Mucosa of descending colon (tissue), 3 donors: ENCODE measurements around the gene TPI1. TPM values are rescaled to one million over a fixed set of nuclear protein-coding genes. Genes with fewer than 3 reads are reported as not detected.

Experiments used
- ATAC-seq: fragments of 200-7000 bp; cut with Tn5 transposase; one replicate; pipeline ENCODE4 v1.9.1; 2020; ENCODE audit warnings: mild to moderate bottlenecking, moderate library complexity
- DNase-seq, 3 donors: peaks; one replicate each; pipeline ENCODE4 v3.0.0-alpha.2; 2020
- H3K36me3 ChIP-seq: fragments of 200-600 bp; one replicate; pipeline ENCODE4 v1.8.0; 2021; ENCODE audit warnings: low read depth, mild to moderate bottlenecking
- H3K4me1 ChIP-seq: fragments of 200-600 bp; one replicate; pipeline ENCODE4 v1.8.0; 2021; ENCODE audit warnings: low read depth, mild to moderate bottlenecking
- H3K4me3 ChIP-seq: fragments of 200-600 bp; one replicate; pipeline ENCODE4 v1.8.0; 2021; ENCODE audit warnings: mild to moderate bottlenecking
- H3K9me3 ChIP-seq: fragments of 200-600 bp; one replicate; pipeline ENCODE4 v1.8.0; 2021; ENCODE audit warnings: mild to moderate bottlenecking
- intact Hi-C, 2 donors: fragments of 100-400 bp; cut with DNase I in 1 of 2; cut with micrococcal nuclease in 1 of 2; formaldehyde crosslinking; loops; one replicate each; pipeline versions ENCODE4 v1.11.0 to v1.11.1; 2022; cut with DNase I, micrococcal nuclease
- total RNA-seq, 3 donors: library from RNA; stranded (reverse); fragmentation: NEBNext Ultra II Directional in 2 of 3; extraction: Animal tissue kit (Norgen Biotek cat#: 25700) in 2 of 3; gene quantifications; one replicate each; pipeline versions ENCODE4 v1.2.1 to v1.2.4, GENCODE V29; 2021 to 2023
- TF ChIP-seq, protein P1 (sequence below): fragments of 200-600 bp; IDR thresholded peaks from one replicate; pipeline ENCODE4 v1.8.0; 2022; ENCODE audit warnings: antibody characterized with exemption, mild to moderate bottlenecking
- donor health status: DM: no; HTN: no; CAD: no; lungs with moderate emphysema.
- donor health status: DM: no; HTN: no; CAD: no.
- donor health status: DM: no; HTN: yes; CAD: no.

Gene TPI1
- total RNA-seq, 3 donors from 2014 or later: 408 to 766 (median 700) TPM

DNA sequence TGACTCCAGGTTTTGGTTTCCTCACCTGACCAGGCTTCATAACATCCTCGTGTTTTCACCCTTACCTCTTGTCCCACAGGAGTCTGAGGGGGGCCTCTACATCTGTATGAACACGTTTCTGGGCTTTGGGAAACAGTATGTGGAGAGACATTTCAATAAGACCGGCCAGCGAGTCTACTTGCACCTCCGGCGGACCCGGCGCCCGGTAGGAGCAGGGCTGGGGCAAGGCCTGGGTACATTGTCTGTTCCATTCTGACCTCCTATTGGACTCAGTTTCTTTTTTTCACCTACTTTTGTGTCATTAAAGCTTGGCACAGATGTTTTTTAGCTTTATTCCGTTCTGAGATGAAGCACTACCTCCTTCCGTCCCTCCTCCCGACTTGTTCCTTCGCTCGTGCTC, 12.0 kb upstream of the TPI1 start:
- ATAC-seq (no peak), DNase-seq (no peak)
- H3K4me3 ChIP-seq: no peak overlapping the region
- H3K36me3 ChIP-seq: no peaks in the 10 kb centered on the region
- peaks cover 19% of the 10 kb centered on the region for H3K4me1 ChIP-seq
- TF ChIP-seq, protein P1, sequence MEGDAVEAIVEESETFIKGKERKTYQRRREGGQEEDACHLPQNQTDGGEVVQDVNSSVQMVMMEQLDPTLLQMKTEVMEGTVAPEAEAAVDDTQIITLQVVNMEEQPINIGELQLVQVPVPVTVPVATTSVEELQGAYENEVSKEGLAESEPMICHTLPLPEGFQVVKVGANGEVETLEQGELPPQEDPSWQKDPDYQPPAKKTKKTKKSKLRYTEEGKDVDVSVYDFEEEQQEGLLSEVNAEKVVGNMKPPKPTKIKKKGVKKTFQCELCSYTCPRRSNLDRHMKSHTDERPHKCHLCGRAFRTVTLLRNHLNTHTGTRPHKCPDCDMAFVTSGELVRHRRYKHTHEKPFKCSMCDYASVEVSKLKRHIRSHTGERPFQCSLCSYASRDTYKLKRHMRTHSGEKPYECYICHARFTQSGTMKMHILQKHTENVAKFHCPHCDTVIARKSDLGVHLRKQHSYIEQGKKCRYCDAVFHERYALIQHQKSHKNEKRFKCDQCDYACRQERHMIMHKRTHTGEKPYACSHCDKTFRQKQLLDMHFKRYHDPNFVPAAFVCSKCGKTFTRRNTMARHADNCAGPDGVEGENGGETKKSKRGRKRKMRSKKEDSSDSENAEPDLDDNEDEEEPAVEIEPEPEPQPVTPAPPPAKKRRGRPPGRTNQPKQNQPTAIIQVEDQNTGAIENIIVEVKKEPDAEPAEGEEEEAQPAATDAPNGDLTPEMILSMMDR: no peak
- no peaks in the 10 kb centered on the region for H3K9me3 ChIP-seq
- intact Hi-C loops: no loop called here

DNA sequence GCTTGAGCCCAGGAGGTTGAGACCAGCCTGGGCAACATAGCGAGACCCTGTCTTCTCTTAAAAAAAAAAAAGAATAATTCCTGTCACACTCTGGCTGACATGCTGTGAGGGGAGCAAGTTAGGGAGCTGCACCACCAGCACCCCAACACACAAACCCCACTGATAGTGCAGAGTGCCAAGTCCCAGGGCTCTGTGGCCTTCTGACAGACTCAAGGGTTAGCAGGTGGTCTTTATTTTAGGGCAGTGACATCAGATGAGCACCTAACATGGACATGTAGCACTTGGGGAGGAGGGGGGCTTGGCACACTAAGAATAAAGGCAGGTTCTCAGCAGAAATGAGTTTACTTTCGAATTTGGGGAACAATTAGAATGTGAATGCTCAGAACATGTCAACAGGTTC, 8.5 kb upstream of the TPI1 start:
- H3K4me1 ChIP-seq: peaks cover under 1% of the 10 kb centered on the region
- TF ChIP-seq, protein P1: no peak
- ATAC-seq (no peak), DNase-seq (no peak)
- intact Hi-C loops: no loop called here
- peaks cover 7% of the 10 kb centered on the region for H3K36me3 ChIP-seq
- no peaks in the 10 kb centered on the region for H3K9me3 ChIP-seq
- H3K4me3 ChIP-seq: no peak overlapping the region

DNA sequence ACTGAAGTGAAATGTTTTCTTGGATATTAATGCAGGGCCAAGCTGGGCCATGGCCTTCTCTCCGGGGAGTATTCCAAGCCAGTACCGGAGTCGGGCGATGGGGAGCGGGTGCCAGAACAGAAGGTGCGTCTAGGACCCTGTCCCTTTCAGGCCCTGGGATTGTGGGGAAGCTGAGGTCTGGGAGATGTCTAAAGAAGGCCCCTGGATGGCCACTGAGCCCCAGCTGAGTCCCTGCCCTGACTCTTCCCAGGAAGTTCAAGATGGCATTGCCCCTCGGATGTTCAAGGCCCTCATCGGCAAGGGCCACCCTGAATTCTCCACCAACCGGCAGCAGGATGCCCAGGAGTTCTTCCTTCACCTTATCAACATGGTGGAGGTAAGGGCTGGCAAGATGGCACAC, 7.2 kb upstream of the TPI1 start:
- Histone ChIP-seq H3K36me3 (peaks cover 7% of the 10 kb centered on the region), H3K4me1 (no peaks in the 10 kb centered on the region), H3K4me3 (no peak overlapping the region), H3K9me3 (no peaks in the 10 kb centered on the region)
- intact Hi-C loops: no loop called here
- peak in 1 of 3 donors; percentile 26 for DNase-seq
- no peak for ATAC-seq
- TF ChIP-seq, protein P1: no peak

DNA sequence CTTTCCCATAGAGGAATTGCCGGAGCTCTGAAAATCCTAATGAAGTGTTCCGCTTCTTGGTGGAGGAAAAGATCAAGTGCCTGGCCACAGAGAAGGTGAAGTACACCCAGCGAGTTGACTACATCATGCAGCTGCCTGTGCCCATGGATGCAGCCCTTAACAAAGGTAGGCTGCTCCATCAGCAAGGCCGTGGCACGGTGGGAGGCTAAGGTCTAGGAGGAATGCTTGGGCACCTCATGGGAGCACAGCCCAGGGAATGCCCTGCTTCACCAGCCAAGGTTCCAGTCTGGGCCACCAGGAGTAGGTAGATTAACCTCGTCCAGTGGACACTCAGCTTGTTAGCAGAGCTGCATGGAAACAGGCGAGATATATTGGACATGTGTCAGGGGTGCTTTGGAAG, 6.4 kb upstream of the TPI1 start:
- peak in 1 of 3 donors; percentile 25 for DNase-seq
- Histone ChIP-seq H3K4me3 (no peak overlapping the region), H3K36me3 (peaks cover 7% of the 10 kb centered on the region), H3K9me3 (no peaks in the 10 kb centered on the region), H3K4me1 (no peaks in the 10 kb centered on the region)
- TF ChIP-seq, protein P1: no peak
- intact Hi-C loops: no loop called here
- ATAC-seq: no peak

DNA sequence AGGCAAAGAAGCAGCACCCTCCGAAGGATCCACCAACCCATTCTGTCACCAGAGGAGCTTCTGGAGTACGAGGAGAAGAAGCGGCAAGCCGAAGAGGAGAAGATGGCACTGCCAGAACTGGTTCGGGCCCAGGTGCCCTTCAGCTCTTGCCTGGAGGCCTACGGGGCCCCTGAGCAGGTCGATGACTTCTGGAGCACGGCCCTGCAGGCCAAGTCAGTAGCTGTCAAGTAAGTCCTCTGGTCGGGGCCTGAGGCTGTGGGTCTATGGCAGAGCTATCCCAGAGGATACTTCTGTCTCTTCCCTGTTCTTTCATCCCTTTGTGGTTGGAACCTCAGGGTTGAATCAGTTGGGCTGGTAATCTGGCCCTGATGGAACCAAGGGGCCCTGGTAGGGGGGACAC, 5.9 kb upstream of the TPI1 start:
- TF ChIP-seq, protein P1: no peak
- Histone ChIP-seq H3K9me3 (no peaks in the 10 kb centered on the region), H3K4me3 (no peak overlapping the region), H3K4me1 (no peaks in the 10 kb centered on the region), H3K36me3 (peaks cover 7% of the 10 kb centered on the region)
- intact Hi-C loops: no loop called here
- DNase-seq (peak in 1 of 3 donors; percentile 41), ATAC-seq (no peak)

DNA sequence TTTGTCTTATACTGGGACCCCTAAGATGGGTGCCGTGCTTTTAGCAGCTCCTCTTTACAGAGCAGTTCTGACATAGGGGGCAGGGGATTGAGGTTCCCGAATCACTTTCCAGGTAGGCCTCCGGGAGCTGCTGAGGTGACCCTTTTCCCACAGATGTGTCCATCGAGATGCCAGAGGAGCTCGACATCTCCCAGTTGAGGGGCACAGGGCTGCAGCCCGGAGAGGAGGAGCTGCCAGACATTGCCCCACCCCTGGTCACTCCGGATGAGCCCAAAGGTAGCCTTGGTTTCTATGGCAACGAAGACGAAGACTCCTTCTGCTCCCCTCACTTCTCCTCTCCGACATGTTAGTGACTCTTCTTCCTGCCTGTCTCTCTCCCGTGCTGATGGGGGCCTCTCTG, 4.3 kb upstream of the TPI1 start:
- DNase-seq (peak in 1 of 3 donors; percentile 44), ATAC-seq (no peak)
- Histone ChIP-seq H3K36me3 (peaks cover 7% of the 10 kb centered on the region), H3K9me3 (no peaks in the 10 kb centered on the region), H3K4me3 (no peak overlapping the region), H3K4me1 (peaks cover 3% of the 10 kb centered on the region)
- TF ChIP-seq, protein P1: no peak
- intact Hi-C loops: no loop called here
